ENCODE measurements around the gene SNX11. TPM values are rescaled to one million over a fixed set of nuclear protein-coding genes. Genes with fewer than 3 reads are reported as not detected.
A peak's percentile ranks its signal among the peaks of the same experiment; 100 is the strongest.

Gene SNX11
- total RNA-seq, 1 donor from 2014 or later: 20.8 TPM

GRCh38 chr17:48110761-48111160 lies 3.2 kb downstream of the SNX11 start:
- H3K36me3 ChIP-seq: peaks cover 19% of the 10 kb centered on the region
- H3K9me3 ChIP-seq: no peaks in the 10 kb centered on the region
- peaks cover 21% of the 10 kb centered on the region for H3K4me1 ChIP-seq
- intact Hi-C loops (cut with DNase I): no loop called here
- no peak overlapping the region for H3K4me3 ChIP-seq
- no peaks in the 10 kb centered on the region for H3K27me3 ChIP-seq
- TF ChIP-seq CTCF (IDR thresholded peaks at IDR 0.05): no peak
- DNase-seq (no peak), ATAC-seq (no peak)
- no peak overlapping the region for H3K27ac ChIP-seq

- DNase-seq: no peak
- Histone ChIP-seq H3K4me1 (peaks cover 16% of the 10 kb centered on the region), H3K27ac (no peak overlapping the region), H3K9me3 (no peaks in the 10 kb centered on the region), H3K4me3 (no peak overlapping the region), H3K36me3 (peaks cover 30% of the 10 kb centered on the region), H3K27me3 (no peaks in the 10 kb centered on the region)
- no peak for TF ChIP-seq CTCF (IDR thresholded peaks at IDR 0.05)
- intact Hi-C loops (cut with DNase I): no loop called here
- ATAC-seq: no peak
Measured at GRCh38 chr17:48111937-48112241, 4.3 kb downstream of the SNX11 start.

GRCh38 chr17:48113201-48113676 lies 5.7 kb downstream of the SNX11 start:
- Histone ChIP-seq H3K27ac (peak overlapping the region; percentile 36), H3K4me1 (peaks cover 14% of the 10 kb centered on the region), H3K36me3 (peaks cover 41% of the 10 kb centered on the region), H3K9me3 (no peaks in the 10 kb centered on the region), H3K4me3 (no peak overlapping the region), H3K27me3 (no peaks in the 10 kb centered on the region)
- intact Hi-C loops (cut with DNase I): no loop called here
- no peak for TF ChIP-seq CTCF (IDR thresholded peaks at IDR 0.05)
- peak; percentile 66 for ATAC-seq
- no peak for DNase-seq

GRCh38 chr17:48121923-48122664 lies 14.5 kb downstream of the SNX11 start:
- H3K4me1 ChIP-seq: no peaks in the 10 kb centered on the region
- H3K9me3 ChIP-seq: no peaks in the 10 kb centered on the region
- peaks cover 69% of the 10 kb centered on the region for H3K36me3 ChIP-seq
- no peaks in the 10 kb centered on the region for H3K27me3 ChIP-seq
- intact Hi-C loops (cut with DNase I): no loop called here
- DNase-seq (no peak), ATAC-seq (no peak)
- H3K4me3 ChIP-seq: no peak overlapping the region
- no peak overlapping the region for H3K27ac ChIP-seq
- no peak for TF ChIP-seq CTCF (IDR thresholded peaks at IDR 0.05)

- Histone ChIP-seq H3K4me1 (no peaks in the 10 kb centered on the region), H3K27me3 (no peaks in the 10 kb centered on the region), H3K27ac (no peak overlapping the region), H3K36me3 (peaks cover 64% of the 10 kb centered on the region), H3K9me3 (no peaks in the 10 kb centered on the region), H3K4me3 (no peak overlapping the region)
- DNase-seq: no peak
- ATAC-seq: no peak
- TF ChIP-seq CTCF (IDR thresholded peaks at IDR 0.05): no peak
- intact Hi-C loops (cut with DNase I): no loop called here
Measured at GRCh38 chr17:48122665-48123045, 15.1 kb downstream of the SNX11 start.

GRCh38 chr17:48123111-48123510 lies 15.5 kb downstream of the SNX11 start:
- Histone ChIP-seq H3K27me3 (no peaks in the 10 kb centered on the region), H3K4me1 (no peaks in the 10 kb centered on the region), H3K4me3 (no peak overlapping the region), H3K36me3 (peaks cover 59% of the 10 kb centered on the region), H3K9me3 (no peaks in the 10 kb centered on the region), H3K27ac (no peak overlapping the region)
- intact Hi-C loops (cut with DNase I): no loop called here
- no peak for TF ChIP-seq CTCF (IDR thresholded peaks at IDR 0.05)
- ATAC-seq: no peak
- DNase-seq: no peak
